Upper lobe of left lung (tissue), 6 donors: ENCODE data around the gene ZBTB14. TPM values are rescaled to one million over a fixed set of nuclear protein-coding genes. Genes with fewer than 3 reads are reported as not detected.
A peak's percentile ranks its signal among the peaks of the same experiment; 100 is the strongest.

Experiments
- ATAC-seq, 2 donors: fragments of 200-7000 bp; cut with Tn5 transposase; one replicate each; pipeline ENCODE4 v1.9.1; 2022; ENCODE audit warnings: mild to moderate bottlenecking in 2 of 2, moderate library complexity in 2 of 2; ENCODE audit not compliant: low FRiP score in 2 of 2
- DNase-seq, 2 donors: peaks; one replicate each; pipeline ENCODE4 v3.0.0-alpha.2; 2019 to 2020
- H3K27ac ChIP-seq, 4 donors: fragments of 200-600 bp; sonication (generic); one replicate each; pipeline ENCODE4 v1.5.1; 2016 to 2019
- H3K27me3 ChIP-seq, 4 donors: fragments of 200-600 bp; sonication (generic); one replicate each; pipeline ENCODE4 v1.5.1; 2017 to 2019
- H3K36me3 ChIP-seq, 4 donors: fragments of 200-600 bp; sonication (generic); one replicate each; pipeline ENCODE4 v1.5.1; 2016 to 2019
- H3K4me1 ChIP-seq, 4 donors: fragments of 200-600 bp; sonication (generic); one replicate each; pipeline ENCODE4 v1.5.1; 2018 to 2019
- H3K4me3 ChIP-seq, 4 donors: fragments of 200-600 bp; sonication (generic); one replicate each; pipeline ENCODE4 v1.5.1; 2017 to 2019; ENCODE audit warnings: mild to moderate bottlenecking in 2 of 4, moderate library complexity in 1 of 4
- H3K9me3 ChIP-seq, 4 donors: fragments of 200-600 bp; sonication (generic); one replicate each; pipeline ENCODE4 v1.5.1; 2018 to 2019
- CTCF ChIP-seq, 6 experiments: fragments of 450-650 bp in 4 of 6; fragments of 200-600 bp in 2 of 6; sonication (generic) in 2 of 6; IDR thresholded peaks; one replicate each; pipeline ENCODE4 v1.5.1; 2016 to 2019; ENCODE audit warnings: antibody characterized with exemption in 6 of 6
- EP300 ChIP-seq, 4 donors: sonication (generic); formaldehyde crosslinking; IDR thresholded peaks; one replicate each; pipeline ENCODE4 v1.5.1; 2017; ENCODE audit warnings: antibody characterized with exemption in 4 of 4, control low read depth in 2 of 4
- POLR2A ChIP-seq, 4 donors: fragments of 450-650 bp; IDR thresholded peaks; one replicate each; pipeline ENCODE4 v1.5.1; 2016 to 2017; ENCODE audit warnings: antibody characterized with exemption in 4 of 4, mild to moderate bottlenecking in 2 of 4
- POLR2AphosphoS5 ChIP-seq, 2 donors: sonication (generic); formaldehyde crosslinking; IDR thresholded peaks; one replicate each; pipeline ENCODE4 v1.5.1; 2017; ENCODE audit warnings: antibody characterized with exemption in 2 of 2
- WGBS, 2 donors: methylation state at CpG; one replicate each; pipeline ENCODE4 v1.1.5; 2017 to 2018; 5-methylcytosine and 5-hydroxymethylcytosine counted together
- total RNA-seq, 6 donors: library from RNA; depleted of rRNA in 4 of 6; stranded (reverse); fragments of >200 nt in 4 of 6; gene quantifications; one replicate each; pipeline versions ENCODE4 v1.1.0 to v1.2.1, GENCODE V29; 2016 to 2021
- donor health status: DM: no; HTN: no; CAD: no; lungs with moderate emphysema.
- donor health status: DM: no; HTN: yes; CAD: no; lungs with severe emphysema.

ZBTB14 gene
- total RNA-seq, 6 donors from 2014 or later: 6.3 to 16.5 (median 10.5) TPM

DNA sequence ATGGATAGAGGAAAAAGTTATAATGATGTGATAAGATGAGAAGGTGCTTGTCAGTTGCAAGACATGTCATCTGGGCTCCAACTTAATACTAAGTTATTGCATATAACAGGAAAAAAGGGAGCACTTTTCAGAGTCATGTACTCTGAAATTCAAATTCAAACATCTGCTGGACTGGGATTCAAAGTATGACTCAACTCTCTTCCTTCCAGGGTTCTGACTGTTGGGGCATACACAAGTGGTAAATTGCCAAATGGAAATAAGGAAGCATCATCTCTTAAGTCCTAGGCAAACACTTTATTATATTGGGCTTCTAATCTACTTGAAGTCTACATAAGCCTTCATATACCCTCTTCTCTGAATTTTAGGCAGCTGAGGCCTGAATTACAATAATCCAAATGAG is 44.9 kb downstream of the ZBTB14 start:
- no peaks in the 10 kb centered on the region for H3K9me3 ChIP-seq
- ATAC-seq (no peak), DNase-seq (no peak)
- H3K36me3 ChIP-seq: no peaks in the 10 kb centered on the region
- no peak for TF ChIP-seq EP300 (IDR thresholded peaks at IDR 0.05)
- no peak for TF ChIP-seq POLR2A (IDR thresholded peaks at IDR 0.05)
- TF ChIP-seq CTCF (IDR thresholded peaks at IDR 0.05): no peak
- no peak for TF ChIP-seq POLR2AphosphoS5 (IDR thresholded peaks at IDR 0.05)
- H3K27ac ChIP-seq: no peak overlapping the region
- H3K4me1 ChIP-seq: no peaks in the 10 kb centered on the region
- no peaks in the 10 kb centered on the region for H3K27me3 ChIP-seq
- H3K4me3 ChIP-seq: no peak overlapping the region

DNA sequence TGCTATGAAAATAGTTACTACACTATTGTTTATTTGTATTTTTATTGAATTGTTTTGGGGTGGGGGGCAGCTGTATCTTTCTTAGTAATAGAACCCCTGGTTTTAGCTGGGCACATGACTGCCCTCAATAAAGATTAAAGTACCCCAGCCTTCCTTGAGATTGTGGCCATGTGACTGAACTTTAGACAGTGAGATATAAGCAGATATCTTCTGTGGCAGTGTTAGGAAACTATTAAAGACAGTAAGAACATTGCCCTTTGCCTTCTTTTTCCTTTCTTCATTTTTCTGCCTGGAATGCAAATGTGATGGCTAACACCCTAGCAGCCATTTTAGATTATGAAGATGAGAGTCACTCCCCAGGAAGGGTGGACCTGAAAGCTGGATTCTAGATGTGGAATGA is 50.6 kb downstream of the ZBTB14 start:
- ATAC-seq (no peak), DNase-seq (no peak)
- H3K4me1 ChIP-seq: peaks cover 5 to 9% (median 6%) of the 10 kb centered on the region in 4 donors
- H3K4me3 ChIP-seq: no peak overlapping the region
- H3K27me3 ChIP-seq: no peaks in the 10 kb centered on the region
- TF ChIP-seq CTCF (IDR thresholded peaks at IDR 0.05) (no peak), POLR2AphosphoS5 (IDR thresholded peaks at IDR 0.05) (no peak), POLR2A (IDR thresholded peaks at IDR 0.05) (no peak), EP300 (IDR thresholded peaks at IDR 0.05) (no peak)
- peaks cover 0 to 28% (median 8%) of the 10 kb centered on the region in 4 donors for H3K36me3 ChIP-seq
- no peak overlapping the region for H3K27ac ChIP-seq
- no peaks in the 10 kb centered on the region for H3K9me3 ChIP-seq

DNA sequence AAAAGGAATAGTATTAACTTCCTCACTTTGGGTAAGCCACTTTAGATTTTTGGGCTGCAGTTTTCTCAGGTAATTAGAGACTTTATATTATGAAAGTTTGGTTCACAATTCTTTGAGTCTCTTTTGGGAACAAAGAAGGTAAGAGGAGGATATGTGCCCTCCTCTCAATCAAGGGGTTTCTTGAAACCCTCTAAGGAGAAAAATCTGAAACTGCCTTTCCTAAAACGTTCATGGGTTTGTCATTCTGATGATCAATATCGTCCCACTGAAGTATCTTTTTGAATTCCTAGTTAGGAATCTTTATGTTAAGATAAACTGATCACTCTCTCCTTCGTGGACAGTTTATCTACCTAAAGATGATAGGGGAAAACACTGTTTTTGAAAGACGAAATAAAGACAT is 56.1 kb downstream of the ZBTB14 start:
- TF ChIP-seq POLR2A (IDR thresholded peaks at IDR 0.05) (no peak), CTCF (IDR thresholded peaks at IDR 0.05) (no peak), POLR2AphosphoS5 (IDR thresholded peaks at IDR 0.05) (no peak), EP300 (IDR thresholded peaks at IDR 0.05) (no peak)
- Histone ChIP-seq H3K4me1 (peaks cover 20 to 35% (median 24%) of the 10 kb centered on the region in 4 donors), H3K27ac (no peak overlapping the region), H3K36me3 (peaks cover 0 to 28% (median 8%) of the 10 kb centered on the region in 4 donors), H3K27me3 (no peaks in the 10 kb centered on the region), H3K4me3 (peak overlapping the region in 3 of 4 donors; percentile 66 to 82 (median 74)), H3K9me3 (no peaks in the 10 kb centered on the region)
- WGBS, 2 donors: 78 to 80% methylated on average over 4 of the region's 4 CpGs
- DNase-seq: no peak
- no peak for ATAC-seq

Other genes starting within 250 kb of the ZBTB14 start
- gene AKAIN1, start 98.5 kb downstream of the ZBTB14 start, total RNA-seq: not detected
- 100 to 1,000 TPM in 2 of 6 donors, 10 to 100 TPM in 4; 56.4 to 268 (median 85.7) TPM for gene EPB41L3, start 248.3 kb upstream of the ZBTB14 start, total RNA-seq